B cell (primary cell): Measurements from ENCODE around the gene TRIOBP. TPM values are rescaled to one million over a fixed set of nuclear protein-coding genes. Genes with fewer than 3 reads are reported as not detected.

Experiments
- ATAC-seq: fragments of 200-7000 bp; cut with Tn5 transposase; one replicate; pipeline ENCODE4 v1.10.0; 2021; ENCODE audit warnings: low read depth, mild to moderate bottlenecking, moderate number of reproducible peaks, moderate library complexity
- CTCF ChIA-PET: fragments of 350-600 bp; sonication (Branson Sonifier 250); formaldehyde crosslinking; loops from one replicate; lab custom pipeline; 2021; ENCODE audit warnings: antibody characterized with exemption, inconsistent platforms; lab: Charles Lee
- POLR2A ChIA-PET: fragments of 350-600 bp; sonication (Branson Sonifier 250); formaldehyde crosslinking; loops from one replicate; lab custom pipeline; 2021; ENCODE audit warnings: antibody characterized with exemption; lab: Charles Lee
- DNase-seq: peaks from one replicate; pipeline ENCODE4 v3.0.0; 2013
- H2AFZ ChIP-seq: 2 replicates; pipeline ENCODE4 v1.6.1; 2012; ENCODE audit warnings: mild to moderate bottlenecking, low read depth, low read length; ENCODE audit not compliant: insufficient read depth, poor library complexity, severe bottlenecking
- H3K27ac ChIP-seq, 2 donors: 1 replicate in 1 of 2; 2 replicates in 1 of 2; pipeline ENCODE4 v1.5.1; 2012 to 2013; ENCODE audit warnings: low read length in 2 of 2, mild to moderate bottlenecking in 2 of 2, moderate library complexity in 1 of 2
- H3K27me3 ChIP-seq, 4 experiments: fragments of 200-600 bp in 1 of 4; sonication (generic) in 1 of 4; replicated peaks in 1 of 4; 1 replicate in 2 of 4; 2 replicates in 2 of 4; pipeline versions ENCODE4 v1.6.1 to v1.7.0; 2013 to 2016; ENCODE audit warnings: low read length in 3 of 4, mild to moderate bottlenecking in 2 of 4, mixed read lengths in 1 of 4, moderate library complexity in 1 of 4; ENCODE audit not compliant: insufficient read depth in 4 of 4, control insufficient read depth in 3 of 4; ENCODE audit errors: control extremely low read depth in 1 of 4
- H3K36me3 ChIP-seq, 2 experiments: replicated peaks in 1 of 2; 1 replicate in 1 of 2; 2 replicates in 1 of 2; pipeline versions ENCODE4 v1.6.1 to v1.7.1; 2013; ENCODE audit warnings: low read length in 1 of 2; ENCODE audit not compliant: insufficient read depth in 2 of 2, control insufficient read depth in 1 of 2; ENCODE audit errors: control extremely low read depth in 1 of 2, extremely low read depth in 1 of 2
- H3K4me1 ChIP-seq, 2 donors: fragments of 200-600 bp in 1 of 2; sonication (generic) in 1 of 2; 1 replicate in 1 of 2; 2 replicates in 1 of 2; pipeline versions ENCODE4 v1.5.1 to v1.6.1; 2013 to 2017; ENCODE audit warnings: low read length in 2 of 2; ENCODE audit not compliant: control insufficient read depth in 2 of 2, insufficient read depth in 2 of 2
- H3K4me2 ChIP-seq: replicated peaks from 2 replicates; pipeline ENCODE3; 2012; ENCODE audit warnings: mild to moderate bottlenecking, low read depth, low read length; ENCODE audit not compliant: poor library complexity, severe bottlenecking
- H3K4me3 ChIP-seq, 5 experiments: fragments of 200-600 bp in 1 of 5; sonication (generic) in 1 of 5; 1 replicate in 3 of 5; 2 replicates in 2 of 5; pipeline versions ENCODE4 v1.5.1 to v1.7.0; 2011 to 2016; ENCODE audit warnings: low read length in 4 of 5, mild to moderate bottlenecking in 4 of 5, low read depth in 2 of 5, control low read depth in 1 of 5, moderate library complexity in 1 of 5; ENCODE audit not compliant: insufficient read depth in 1 of 5; ENCODE audit errors: control extremely low read depth in 1 of 5, extremely low read depth in 1 of 5
- H3K79me2 ChIP-seq: fragments of 200-600 bp; sonication (generic); one replicate; pipeline ENCODE4 v1.6.0; 2016; ENCODE audit warnings: low read length; ENCODE audit not compliant: control insufficient read depth, insufficient read depth
- H3K9ac ChIP-seq: fragments of 200-600 bp; sonication (generic); 2 replicates; pipeline ENCODE4 v1.6.1; 2017; ENCODE audit warnings: mild to moderate bottlenecking, low read length, moderate library complexity
- H3K9me3 ChIP-seq, 3 donors: one replicate each; pipeline versions ENCODE4 v1.6.1 to v1.7.1; 2013; ENCODE audit warnings: low read length in 2 of 3; ENCODE audit not compliant: control insufficient read depth in 2 of 3, insufficient read depth in 1 of 3; ENCODE audit errors: control extremely low read depth in 1 of 3
- H4K20me1 ChIP-seq: 2 replicates; pipeline ENCODE4 v1.6.0; 2012; ENCODE audit warnings: mild to moderate bottlenecking, low read length; ENCODE audit not compliant: insufficient read depth, control insufficient read depth, poor library complexity, severe bottlenecking
- H3K27ac Mint-ChIP-seq: one replicate; pipeline ENCODE4 v1.8.0; 2021; ENCODE audit warnings: mixed read lengths
- H3K27me3 Mint-ChIP-seq: one replicate; pipeline ENCODE4 v1.8.0; 2021; ENCODE audit warnings: mixed read lengths
- H3K4me1 Mint-ChIP-seq: one replicate; pipeline ENCODE4 v1.8.0; 2021; ENCODE audit warnings: mixed read lengths
- H3K4me3 Mint-ChIP-seq: one replicate; pipeline ENCODE4 v1.8.0; 2021; ENCODE audit warnings: mixed read lengths
- H3K9me3 Mint-ChIP-seq: one replicate; pipeline ENCODE4 v1.8.0; 2022; ENCODE audit warnings: mixed read lengths; ENCODE audit not compliant: insufficient read depth
- CTCF ChIP-seq: fragments of 200-600 bp; IDR thresholded peaks from one replicate; pipeline ENCODE4 v1.8.0; 2022; ENCODE audit warnings: antibody characterized with exemption, mild to moderate bottlenecking
- EZH2 ChIP-seq: IDR thresholded peaks from 2 replicates; pipeline ENCODE4 v1.6.1; 2012; ENCODE audit warnings: borderline replicate concordance, low read depth, mild to moderate bottlenecking, moderate library complexity, low read length; ENCODE audit not compliant: insufficient read depth, poor library complexity, severe bottlenecking
- WGBS: methylation state at CpG from one replicate; pipeline ENCODE4 v1.1.5; 2013; ENCODE audit warnings: missing lambda C conversion rate; ENCODE audit not compliant: insufficient coverage; 5-methylcytosine and 5-hydroxymethylcytosine counted together
- intact Hi-C: fragments of 100-400 bp; cut with micrococcal nuclease; formaldehyde crosslinking; loops from one replicate; pipeline ENCODE4 v1.10.0; 2022
- polyA plus RNA-seq: library from polyadenylated mRNA; depleted of rRNA; stranded (reverse); fragments of >200 nt; gene quantifications from 2 replicates; pipeline ENCODE4 v1.2.3, GENCODE V29; 2012
- total RNA-seq, 2 donors: library from RNA; stranded (reverse); fragments of 120-200 nt in 1 of 2; gene quantifications; 1 replicate in 1 of 2; 2 replicates in 1 of 2; pipeline versions ENCODE4 v1.2.3 to v1.2.4, GENCODE V29; 2013 to 2022

The TRIOBP gene
- total and polyA plus RNA-seq, 2 donors (not counting 1 experiment from before 2014, with no cell fraction given) = 26.8 to 47.5 TPM

GRCh38 chr22:37739611-37740049, 42.8 kb downstream of the TRIOBP start:
- Mint-ChIP-seq H3K27ac (no peak overlapping the region), H3K4me3 (no peak overlapping the region), H3K9me3 (no peaks in the 10 kb centered on the region), H3K4me1 (no peaks in the 10 kb centered on the region), H3K27me3 (peaks cover 7% of the 10 kb centered on the region)
- no peak for TF ChIP-seq EZH2
- no peak overlapping the region for H3K4me3 ChIP-seq
- no peak overlapping the region for H3K4me2 ChIP-seq
- H3K9me3 ChIP-seq = no peaks in the 10 kb centered on the region
- no peaks in the 10 kb centered on the region for H3K4me1 ChIP-seq
- no peaks in the 10 kb centered on the region for H4K20me1 ChIP-seq
- H3K27me3 ChIP-seq = peaks cover 0 to 4% (median 0%) of the 10 kb centered on the region in 4 experiments
- intact Hi-C loops = no loop called here
- WGBS = 62% methylated on average over 15 of the region's 17 CpGs
- no peak overlapping the region for H3K27ac ChIP-seq
- no peak for ATAC-seq
- H2AFZ ChIP-seq = no peak overlapping the region
- ChIA-PET CTCF (no interaction called here), POLR2A (no interaction called here)
- no peak for DNase-seq
- H3K36me3 ChIP-seq = no peaks in the 10 kb centered on the region
- H3K9ac ChIP-seq = no peak overlapping the region
- H3K79me2 ChIP-seq = no peaks in the 10 kb centered on the region

DNA sequence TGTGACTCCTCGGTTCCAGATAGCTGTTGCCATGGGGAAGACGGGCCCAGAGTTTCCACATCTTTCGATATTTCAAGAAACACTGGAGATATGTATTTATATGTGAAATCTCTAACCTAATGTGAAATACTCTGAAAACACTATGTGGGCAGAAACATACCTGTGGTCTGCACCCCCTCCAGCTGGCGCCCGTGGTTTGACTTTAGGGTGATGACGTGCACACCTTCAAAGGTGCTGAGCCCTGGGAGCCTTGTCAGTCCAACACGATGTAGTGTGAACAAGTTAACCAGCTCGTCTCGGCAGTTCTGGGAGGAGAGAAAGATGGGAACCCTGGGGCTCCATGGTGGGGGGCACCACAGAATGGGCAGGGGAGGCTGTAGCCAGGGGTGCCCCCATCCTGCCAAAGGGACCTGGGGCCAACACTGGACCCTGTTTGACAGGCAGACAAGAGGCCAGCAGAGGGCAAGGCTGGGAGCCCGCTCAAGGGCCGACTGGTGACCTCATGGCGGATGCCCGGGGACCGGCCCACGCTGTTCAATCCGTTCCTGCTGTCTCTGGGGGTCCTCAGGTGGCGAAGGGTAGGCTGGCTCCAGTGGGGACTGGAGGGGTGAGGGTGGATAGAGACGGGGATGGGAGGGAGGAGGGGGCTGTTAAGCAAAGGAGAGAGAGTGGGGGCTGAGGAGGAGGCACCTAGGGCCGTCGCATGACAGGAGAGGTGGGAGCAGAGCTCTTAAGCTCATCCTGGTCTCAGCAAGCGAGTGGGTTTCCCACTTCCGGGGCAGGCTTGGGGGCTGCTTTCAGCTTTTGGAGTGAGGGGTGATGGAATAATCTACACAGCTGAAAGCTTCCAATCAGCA, 43.8 kb downstream of the TRIOBP start:
- DNase-seq = no peak
- H3K4me1 ChIP-seq = peaks cover 4 to 6% of the 10 kb centered on the region in 2 donors

More for the DNA sequence above, 43.8 kb downstream of the TRIOBP start:
- Histone ChIP-seq H3K4me3 (no peak overlapping the region), H3K36me3 (no peaks in the 10 kb centered on the region), H3K4me2 (no peak overlapping the region), H3K27ac (no peak overlapping the region), H3K9me3 (no peaks in the 10 kb centered on the region), H4K20me1 (no peaks in the 10 kb centered on the region), H3K9ac (no peak overlapping the region), H2AFZ (no peak overlapping the region), H3K27me3 (peaks cover 0 to 4% (median 0%) of the 10 kb centered on the region in 4 experiments), H3K79me2 (no peaks in the 10 kb centered on the region)
- no peak overlapping the region for H3K4me3 Mint-ChIP-seq
- whole genome bisulfite sequencing = 92% methylated on average over 20 of the region's 22 CpGs
- no peak for ATAC-seq
- intact Hi-C loops = no loop called here
- peaks cover 7% of the 10 kb centered on the region for H3K27me3 Mint-ChIP-seq
- H3K9me3 Mint-ChIP-seq = no peaks in the 10 kb centered on the region
- TF ChIP-seq EZH2 (no peak), CTCF (no peak)
- POLR2A ChIA-PET = no interaction called here
- peaks cover 7% of the 10 kb centered on the region for H3K4me1 Mint-ChIP-seq
- CTCF ChIA-PET = no interaction called here
- H3K27ac Mint-ChIP-seq = no peak overlapping the region
